OCI-LY7 (cell line): ENCODE measurements around the gene AMMECR1. TPM values are rescaled to one million over a fixed set of nuclear protein-coding genes. Genes with fewer than 3 reads are reported as not detected.

Source experiments
- BruUV-seq: library from RNA; stranded (reverse); fragments of 400-500 nt; replicated peaks from 2 replicates; lab custom pipeline; 2021; lab: Mats Ljungman, UMichigan
- CTCF ChIA-PET: fragments of 300-600 bp; sonication (Branson Sonifier 250); formaldehyde crosslinking; loops from one replicate; lab custom pipeline; 2022; ENCODE audit warnings: antibody characterized with exemption; ENCODE audit not compliant: unreplicated experiment; lab: Charles Lee
- POLR2A ChIA-PET: fragments of 300-600 bp; sonication (Branson Sonifier 250); formaldehyde crosslinking; loops from one replicate; lab custom pipeline; 2022; ENCODE audit warnings: antibody characterized with exemption; lab: Charles Lee
- DNase-seq: peaks from one replicate; pipeline ENCODE4 v3.0.0-alpha.2; 2015; ENCODE audit warnings: low spot score
- H2AFZ ChIP-seq: fragments of 200-600 bp; sonication (generic), shearing (Covaris generic); 2 replicates; pipeline ENCODE4 v1.6.1; 2014; ENCODE audit warnings: mild to moderate bottlenecking, antibody characterized with exemption, low read length, moderate library complexity
- H3K27ac ChIP-seq: fragments of 200-600 bp; sonication (generic); 2 replicates; pipeline ENCODE4 v1.5.1; 2014; ENCODE audit warnings: mixed run types, low read depth, mild to moderate bottlenecking, moderate library complexity, low read length, inconsistent platforms; ENCODE audit not compliant: poor library complexity, severe bottlenecking
- H3K36me3 ChIP-seq: fragments of 200-600 bp; sonication (generic); 2 replicates; pipeline ENCODE4 v1.6.1; 2014; ENCODE audit warnings: mild to moderate bottlenecking, antibody characterized with exemption, low read length, moderate library complexity, mixed read lengths; ENCODE audit not compliant: insufficient read depth
- H3K4me1 ChIP-seq: fragments of 200-600 bp; sonication (generic); 2 replicates; pipeline ENCODE4 v1.5.1; 2014; ENCODE audit warnings: mild to moderate bottlenecking, low read length; ENCODE audit not compliant: insufficient read depth, poor library complexity, severe bottlenecking
- H3K4me2 ChIP-seq: fragments of 200-600 bp; sonication (generic); 2 replicates; pipeline ENCODE4 v1.6.1; 2014; ENCODE audit warnings: mild to moderate bottlenecking, low read length
- H3K4me3 ChIP-seq: fragments of 200-600 bp; sonication (generic); 2 replicates; pipeline ENCODE4 v1.5.1; 2014; ENCODE audit warnings: mild to moderate bottlenecking, low read depth, low read length; ENCODE audit not compliant: poor library complexity, severe bottlenecking
- H3K79me2 ChIP-seq: fragments of 200-600 bp; sonication (generic); 2 replicates; pipeline ENCODE4 v1.6.1; 2016; ENCODE audit warnings: low read depth, mild to moderate bottlenecking, low read length, moderate library complexity, mixed read lengths; ENCODE audit not compliant: insufficient read depth
- H3K9me2 ChIP-seq: fragments of 200-600 bp; sonication (generic); 2 replicates; pipeline ENCODE4 v1.6.1; 2016; ENCODE audit warnings: mild to moderate bottlenecking, low read length, mixed read lengths; ENCODE audit not compliant: insufficient read depth
- H3K9me3 ChIP-seq: fragments of 200-600 bp; sonication (generic); 2 replicates; pipeline ENCODE4 v1.6.1; 2014; ENCODE audit warnings: mild to moderate bottlenecking, mixed run types, low read length, mixed read lengths
- H4K20me1 ChIP-seq: fragments of 200-600 bp; sonication (generic); 2 replicates; pipeline ENCODE4 v1.6.1; 2014; ENCODE audit warnings: mild to moderate bottlenecking, antibody characterized with exemption, low read length, moderate library complexity, mixed read lengths; ENCODE audit not compliant: insufficient read depth
- CTCF ChIP-seq: fragments of 200-600 bp; sonication (generic); conservative IDR thresholded peaks from 2 replicates; pipeline ENCODE4 v1.5.1; 2014; ENCODE audit warnings: mild to moderate bottlenecking, antibody characterized with exemption, low read length, moderate library complexity, mixed read lengths
- EZH2phosphoT487 ChIP-seq: fragments of 200-600 bp; sonication (generic); IDR thresholded peaks from 2 replicates; pipeline ENCODE4 v1.6.1; 2018; ENCODE audit warnings: low read depth, borderline replicate concordance, mild to moderate bottlenecking, mixed run types, antibody characterized with exemption, low read length, moderate library complexity, mixed read lengths
- intact Hi-C: fragments of 100-400 bp; cut with micrococcal nuclease; formaldehyde crosslinking; loops from one replicate; pipeline ENCODE4 v1.10.0; 2022; ENCODE audit not compliant: unreplicated experiment
- total RNA-seq, 2 experiments: library from RNA; depleted of rRNA in 1 of 2; stranded (reverse); fragments of >200 nt in 1 of 2; shearing (Covaris generic) in 1 of 2; gene quantifications; 2 replicates each; pipeline ENCODE4 v1.2.3, GENCODE V29; 2014 to 2022

Gene AMMECR1
- total RNA-seq, 2 experiments from 2014 or later = 19.1 to 32.3 TPM

- H3K9me2 ChIP-seq = no peaks in the 10 kb centered on the region
- H2AFZ ChIP-seq = no peak overlapping the region
- H3K4me1 ChIP-seq = no peaks in the 10 kb centered on the region
- intact Hi-C loops = no loop called here
- no peak overlapping the region for H3K27ac ChIP-seq
- no peaks in the 10 kb centered on the region for H3K9me3 ChIP-seq
- BruUV-seq = no TSS peak
- TF ChIP-seq CTCF = no peak
- no peak for TF ChIP-seq EZH2phosphoT487
- CTCF ChIA-PET = no interaction called here
- POLR2A ChIA-PET = no interaction called here
- no peak for DNase-seq
- H3K36me3 ChIP-seq = no peaks in the 10 kb centered on the region
- no peaks in the 10 kb centered on the region for H4K20me1 ChIP-seq
- no peaks in the 10 kb centered on the region for H3K79me2 ChIP-seq
- H3K4me3 ChIP-seq = no peak overlapping the region
- no peak overlapping the region for H3K4me2 ChIP-seq
Measured at GRCh38 chrX:110265661-110266060, 52.2 kb downstream of the AMMECR1 start.

DNA sequence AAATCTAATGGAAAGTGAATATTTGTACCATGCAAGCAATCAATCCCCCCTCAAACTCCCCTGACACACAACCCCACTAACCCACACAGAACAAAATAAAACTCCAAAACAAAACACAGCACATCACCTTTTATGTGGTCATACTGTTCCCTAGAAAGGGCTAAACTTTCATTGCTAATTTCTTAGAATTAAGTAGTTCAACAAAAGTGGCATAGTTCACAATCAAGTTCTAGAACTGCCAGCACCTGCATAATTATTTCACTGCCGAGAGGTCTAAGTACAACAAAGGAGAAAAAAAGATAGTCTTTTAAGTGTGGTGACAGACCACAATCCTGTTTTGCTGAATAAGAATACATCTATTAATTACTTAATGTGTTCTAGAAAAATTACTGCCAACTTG lies 58.8 kb downstream of the AMMECR1 start:
- ChIA-PET POLR2A (no interaction called here), CTCF (no interaction called here)
- Histone ChIP-seq H3K4me1 (no peaks in the 10 kb centered on the region), H3K4me2 (no peak overlapping the region), H4K20me1 (no peaks in the 10 kb centered on the region), H3K79me2 (no peaks in the 10 kb centered on the region), H3K4me3 (no peak overlapping the region), H2AFZ (no peak overlapping the region), H3K27ac (no peak overlapping the region), H3K36me3 (no peaks in the 10 kb centered on the region), H3K9me2 (no peaks in the 10 kb centered on the region), H3K9me3 (no peaks in the 10 kb centered on the region)
- TF ChIP-seq CTCF (no peak), EZH2phosphoT487 (no peak)
- intact Hi-C loops = no loop called here
- no TSS peak for BruUV-seq
- DNase-seq = no peak

DNA sequence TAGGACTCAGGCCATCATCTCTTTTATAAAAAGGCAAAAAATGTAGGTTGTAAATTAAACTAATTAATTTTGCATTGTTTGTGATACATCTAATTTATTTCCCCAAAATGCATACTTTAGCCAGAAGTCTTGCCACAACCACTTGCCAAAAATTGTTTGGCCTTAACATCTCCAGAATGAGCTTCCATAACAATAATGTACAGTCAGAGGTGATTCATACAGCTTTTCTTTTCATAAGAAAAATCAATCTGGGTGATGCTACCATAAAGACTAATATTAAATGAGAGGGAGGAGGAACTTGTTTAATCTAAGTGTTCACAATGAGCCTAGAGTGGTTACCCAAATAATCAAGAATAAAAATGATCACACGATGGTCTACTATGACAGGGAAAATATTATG lies 59.3 kb downstream of the AMMECR1 start:
- DNase-seq = no peak
- Histone ChIP-seq H3K4me3 (no peak overlapping the region), H2AFZ (no peak overlapping the region), H3K9me2 (no peaks in the 10 kb centered on the region), H3K79me2 (no peaks in the 10 kb centered on the region), H4K20me1 (no peaks in the 10 kb centered on the region), H3K4me1 (no peaks in the 10 kb centered on the region), H3K4me2 (no peak overlapping the region), H3K36me3 (no peaks in the 10 kb centered on the region), H3K9me3 (no peaks in the 10 kb centered on the region), H3K27ac (no peak overlapping the region)
- POLR2A ChIA-PET = no interaction called here
- intact Hi-C loops = no loop called here
- CTCF ChIA-PET = no interaction called here
- BruUV-seq = no TSS peak
- TF ChIP-seq CTCF (no peak), EZH2phosphoT487 (no peak)
